Erythroblast (primary cell): ENCODE measurements around the gene UBR2.

Source experiments
- GATA1 ChIP-seq: IDR thresholded peaks from 2 replicates; pipeline ENCODE4 v1.6.1; 2011; ENCODE audit warnings: low read depth, mild to moderate bottlenecking, control low read depth, low read length, moderate library complexity
- POLR2A ChIP-seq: IDR thresholded peaks from 2 replicates; pipeline ENCODE4 v1.6.1; 2011; ENCODE audit warnings: mild to moderate bottlenecking, low read length

- TF ChIP-seq POLR2A (no peak), GATA1 (no peak)
Measured at GRCh38 chr6:42604150-42604549, 40.3 kb downstream of the UBR2 start.
